OCI-LY7 (cell line): ENCODE data around the gene PLA2G12A. TPM values are rescaled to one million over a fixed set of nuclear protein-coding genes. Genes with fewer than 3 reads are reported as not detected.

Experiments used
- BruUV-seq: library from RNA; stranded (reverse); fragments of 400-500 nt; replicated peaks from 2 replicates; lab custom pipeline; 2021; lab: Mats Ljungman, UMichigan
- CTCF ChIA-PET: fragments of 300-600 bp; sonication (Branson Sonifier 250); formaldehyde crosslinking; loops from one replicate; lab custom pipeline; 2022; ENCODE audit warnings: antibody characterized with exemption; ENCODE audit not compliant: unreplicated experiment; lab: Charles Lee
- POLR2A ChIA-PET: fragments of 300-600 bp; sonication (Branson Sonifier 250); formaldehyde crosslinking; loops from one replicate; lab custom pipeline; 2022; ENCODE audit warnings: antibody characterized with exemption; lab: Charles Lee
- DNase-seq: peaks from one replicate; pipeline ENCODE4 v3.0.0-alpha.2; 2015; ENCODE audit warnings: low spot score
- H2AFZ ChIP-seq: fragments of 200-600 bp; sonication (generic), shearing (Covaris generic); 2 replicates; pipeline ENCODE4 v1.6.1; 2014; ENCODE audit warnings: mild to moderate bottlenecking, antibody characterized with exemption, low read length, moderate library complexity
- H3K27ac ChIP-seq: fragments of 200-600 bp; sonication (generic); 2 replicates; pipeline ENCODE4 v1.5.1; 2014; ENCODE audit warnings: mixed run types, low read depth, mild to moderate bottlenecking, moderate library complexity, low read length, inconsistent platforms; ENCODE audit not compliant: poor library complexity, severe bottlenecking
- H3K36me3 ChIP-seq: fragments of 200-600 bp; sonication (generic); 2 replicates; pipeline ENCODE4 v1.6.1; 2014; ENCODE audit warnings: mild to moderate bottlenecking, antibody characterized with exemption, low read length, moderate library complexity, mixed read lengths; ENCODE audit not compliant: insufficient read depth
- H3K4me1 ChIP-seq: fragments of 200-600 bp; sonication (generic); 2 replicates; pipeline ENCODE4 v1.5.1; 2014; ENCODE audit warnings: mild to moderate bottlenecking, low read length; ENCODE audit not compliant: insufficient read depth, poor library complexity, severe bottlenecking
- H3K4me2 ChIP-seq: fragments of 200-600 bp; sonication (generic); 2 replicates; pipeline ENCODE4 v1.6.1; 2014; ENCODE audit warnings: mild to moderate bottlenecking, low read length
- H3K4me3 ChIP-seq: fragments of 200-600 bp; sonication (generic); 2 replicates; pipeline ENCODE4 v1.5.1; 2014; ENCODE audit warnings: mild to moderate bottlenecking, low read depth, low read length; ENCODE audit not compliant: poor library complexity, severe bottlenecking
- H3K79me2 ChIP-seq: fragments of 200-600 bp; sonication (generic); 2 replicates; pipeline ENCODE4 v1.6.1; 2016; ENCODE audit warnings: low read depth, mild to moderate bottlenecking, low read length, moderate library complexity, mixed read lengths; ENCODE audit not compliant: insufficient read depth
- H3K9me2 ChIP-seq: fragments of 200-600 bp; sonication (generic); 2 replicates; pipeline ENCODE4 v1.6.1; 2016; ENCODE audit warnings: mild to moderate bottlenecking, low read length, mixed read lengths; ENCODE audit not compliant: insufficient read depth
- H3K9me3 ChIP-seq: fragments of 200-600 bp; sonication (generic); 2 replicates; pipeline ENCODE4 v1.6.1; 2014; ENCODE audit warnings: mild to moderate bottlenecking, mixed run types, low read length, mixed read lengths
- H4K20me1 ChIP-seq: fragments of 200-600 bp; sonication (generic); 2 replicates; pipeline ENCODE4 v1.6.1; 2014; ENCODE audit warnings: mild to moderate bottlenecking, antibody characterized with exemption, low read length, moderate library complexity, mixed read lengths; ENCODE audit not compliant: insufficient read depth
- CTCF ChIP-seq: fragments of 200-600 bp; sonication (generic); conservative IDR thresholded peaks from 2 replicates; pipeline ENCODE4 v1.5.1; 2014; ENCODE audit warnings: mild to moderate bottlenecking, antibody characterized with exemption, low read length, moderate library complexity, mixed read lengths
- EZH2phosphoT487 ChIP-seq: fragments of 200-600 bp; sonication (generic); IDR thresholded peaks from 2 replicates; pipeline ENCODE4 v1.6.1; 2018; ENCODE audit warnings: low read depth, borderline replicate concordance, mild to moderate bottlenecking, mixed run types, antibody characterized with exemption, low read length, moderate library complexity, mixed read lengths
- intact Hi-C: fragments of 100-400 bp; cut with micrococcal nuclease; formaldehyde crosslinking; loops from one replicate; pipeline ENCODE4 v1.10.0; 2022; ENCODE audit not compliant: unreplicated experiment
- total RNA-seq, 2 experiments: library from RNA; depleted of rRNA in 1 of 2; stranded (reverse); fragments of >200 nt in 1 of 2; shearing (Covaris generic) in 1 of 2; gene quantifications; 2 replicates each; pipeline ENCODE4 v1.2.3, GENCODE V29; 2014 to 2022

PLA2G12A gene
- total RNA-seq, 2 experiments from 2014 or later = 18.1 to 35.9 TPM

- TF ChIP-seq EZH2phosphoT487 (no peak), CTCF (no peak)
- H3K36me3 ChIP-seq = peaks cover 40% of the 10 kb centered on the region
- H3K9me2 ChIP-seq = no peaks in the 10 kb centered on the region
- no peaks in the 10 kb centered on the region for H4K20me1 ChIP-seq
- POLR2A ChIA-PET = no interaction called here
- H3K27ac ChIP-seq = no peak overlapping the region
- no TSS peak for BruUV-seq
- no peaks in the 10 kb centered on the region for H3K79me2 ChIP-seq
- no peak overlapping the region for H3K4me2 ChIP-seq
- DNase-seq = no peak
- CTCF ChIA-PET = no interaction called here
- no peak overlapping the region for H2AFZ ChIP-seq
- intact Hi-C loops = no loop called here
- H3K9me3 ChIP-seq = peaks cover 9% of the 10 kb centered on the region; the same call in 1 of the 2 replicates
- no peaks in the 10 kb centered on the region for H3K4me1 ChIP-seq
- no peak overlapping the region for H3K4me3 ChIP-seq
Observed at GRCh38 chr4:109676886-109677285, 53.0 kb downstream of the PLA2G12A start.

GRCh38 chr4:109675843-109676242 is 54.0 kb downstream of the PLA2G12A start:
- no peaks in the 10 kb centered on the region for H4K20me1 ChIP-seq
- H3K4me2 ChIP-seq = no peak overlapping the region
- no peak overlapping the region for H3K4me3 ChIP-seq
- intact Hi-C loops = no loop called here
- no peak for DNase-seq
- H3K9me3 ChIP-seq = peaks cover 18% of the 10 kb centered on the region; the same call in 1 of the 2 replicates
- H3K79me2 ChIP-seq = no peaks in the 10 kb centered on the region
- H3K4me1 ChIP-seq = no peaks in the 10 kb centered on the region
- no peak for TF ChIP-seq CTCF
- TF ChIP-seq EZH2phosphoT487 = no peak
- H3K36me3 ChIP-seq = peaks cover 46% of the 10 kb centered on the region
- no TSS peak for BruUV-seq
- CTCF ChIA-PET = no interaction called here
- no peaks in the 10 kb centered on the region for H3K9me2 ChIP-seq
- POLR2A ChIA-PET = no interaction called here
- H3K27ac ChIP-seq = no peak overlapping the region
- no peak overlapping the region for H2AFZ ChIP-seq

GRCh38 chr4:109675181-109675580 is 54.7 kb downstream of the PLA2G12A start:
- Histone ChIP-seq H4K20me1 (no peaks in the 10 kb centered on the region), H3K9me3 (peaks cover 19% of the 10 kb centered on the region; the same call in 1 of the 2 replicates), H3K36me3 (peaks cover 42% of the 10 kb centered on the region), H3K27ac (no peak overlapping the region), H3K4me1 (no peaks in the 10 kb centered on the region), H3K4me2 (no peak overlapping the region), H3K79me2 (no peaks in the 10 kb centered on the region), H3K4me3 (no peak overlapping the region), H2AFZ (no peak overlapping the region), H3K9me2 (no peaks in the 10 kb centered on the region)
- no TSS peak for BruUV-seq
- POLR2A ChIA-PET = no interaction called here
- TF ChIP-seq EZH2phosphoT487 = no peak
- no peak for TF ChIP-seq CTCF
- intact Hi-C loops = no loop called here
- CTCF ChIA-PET = no interaction called here
- no peak for DNase-seq
